ENCODE results near the gene SIMC1. TPM values are rescaled to one million over a fixed set of nuclear protein-coding genes. Genes with fewer than 3 reads are reported as not detected.

SIMC1 gene
- total RNA-seq, 2 donors from 2014 or later, result 17.9 to 28.5 TPM

GRCh38 chr5:176319827-176320554 is 81.8 kb downstream of the SIMC1 start:
- Mint-ChIP-seq H3K9me3 (no peaks in the 10 kb centered on the region), H3K4me1 (no peaks in the 10 kb centered on the region), H3K27me3 (no peaks in the 10 kb centered on the region), H3K27ac (peak overlapping the region; percentile 56), H3K4me3 (no peak overlapping the region), H3K36me3 (ENCODE audit: low read depth) (peaks cover 61% of the 10 kb centered on the region)
- no peak for ATAC-seq (replicated peaks)

- Mint-ChIP-seq H3K4me1 (no peaks in the 10 kb centered on the region), H3K4me3 (no peak overlapping the region), H3K36me3 (ENCODE audit: low read depth) (peaks cover 62% of the 10 kb centered on the region), H3K27ac (no peak overlapping the region), H3K27me3 (no peaks in the 10 kb centered on the region), H3K9me3 (no peaks in the 10 kb centered on the region)
- ATAC-seq (replicated peaks), result no peak
Observed at GRCh38 chr5:176320577-176320976, 82.4 kb downstream of the SIMC1 start.

GRCh38 chr5:176334031-176334770 is 96.0 kb downstream of the SIMC1 start:
- no peak overlapping the region for H3K27ac Mint-ChIP-seq
- H3K27me3 Mint-ChIP-seq, result no peaks in the 10 kb centered on the region
- H3K4me3 Mint-ChIP-seq, result no peak overlapping the region
- H3K36me3 Mint-ChIP-seq (ENCODE audit: low read depth), result peaks cover 32% of the 10 kb centered on the region
- no peak for ATAC-seq (replicated peaks)
- no peaks in the 10 kb centered on the region for H3K4me1 Mint-ChIP-seq
- peaks cover 7% of the 10 kb centered on the region for H3K9me3 Mint-ChIP-seq

GRCh38 chr5:176337913-176338312 is 99.7 kb downstream of the SIMC1 start:
- Mint-ChIP-seq H3K4me1 (no peaks in the 10 kb centered on the region), H3K27ac (no peak overlapping the region), H3K27me3 (no peaks in the 10 kb centered on the region), H3K36me3 (ENCODE audit: low read depth) (peaks cover 32% of the 10 kb centered on the region), H3K4me3 (no peak overlapping the region), H3K9me3 (peaks cover 7% of the 10 kb centered on the region)
- ATAC-seq (replicated peaks), result no peak

GRCh38 chr5:176339304-176339703 is 101.1 kb downstream of the SIMC1 start:
- Mint-ChIP-seq H3K27ac (no peak overlapping the region), H3K9me3 (no peaks in the 10 kb centered on the region), H3K4me3 (no peak overlapping the region), H3K27me3 (no peaks in the 10 kb centered on the region), H3K36me3 (ENCODE audit: low read depth) (peaks cover 30% of the 10 kb centered on the region), H3K4me1 (no peaks in the 10 kb centered on the region)
- ATAC-seq (replicated peaks), result no peak

GRCh38 chr5:176341325-176342157 is 103.3 kb downstream of the SIMC1 start:
- Mint-ChIP-seq H3K27me3 (no peaks in the 10 kb centered on the region), H3K36me3 (ENCODE audit: low read depth) (peaks cover 46% of the 10 kb centered on the region), H3K4me1 (no peaks in the 10 kb centered on the region), H3K9me3 (no peaks in the 10 kb centered on the region), H3K27ac (peak overlapping the region; percentile 13), H3K4me3 (no peak overlapping the region)
- ATAC-seq (replicated peaks), result no peak

- H3K4me1 Mint-ChIP-seq, result no peaks in the 10 kb centered on the region
- ATAC-seq (replicated peaks), result no peak
- no peak overlapping the region for H3K4me3 Mint-ChIP-seq
- H3K36me3 Mint-ChIP-seq (ENCODE audit: low read depth), result peaks cover 46% of the 10 kb centered on the region
- H3K9me3 Mint-ChIP-seq, result no peaks in the 10 kb centered on the region
- no peaks in the 10 kb centered on the region for H3K27me3 Mint-ChIP-seq
- peak overlapping the region; percentile 13 for H3K27ac Mint-ChIP-seq
Observed at GRCh38 chr5:176342158-176342483, 103.9 kb downstream of the SIMC1 start.

GRCh38 chr5:176342766-176343458 is 104.7 kb downstream of the SIMC1 start:
- Mint-ChIP-seq H3K4me3 (no peak overlapping the region), H3K9me3 (no peaks in the 10 kb centered on the region), H3K4me1 (no peaks in the 10 kb centered on the region), H3K27ac (peak overlapping the region; percentile 31), H3K27me3 (no peaks in the 10 kb centered on the region), H3K36me3 (ENCODE audit: low read depth) (peaks cover 47% of the 10 kb centered on the region)
- no peak for ATAC-seq (replicated peaks)

GRCh38 chr5:176350416-176350815 is 112.2 kb downstream of the SIMC1 start:
- peaks cover 100% of the 10 kb centered on the region for H3K36me3 Mint-ChIP-seq (ENCODE audit: low read depth)
- peaks cover 16% of the 10 kb centered on the region for H3K4me1 Mint-ChIP-seq
- H3K4me3 Mint-ChIP-seq, result no peak overlapping the region
- H3K27me3 Mint-ChIP-seq, result no peaks in the 10 kb centered on the region
- no peaks in the 10 kb centered on the region for H3K9me3 Mint-ChIP-seq
- H3K27ac Mint-ChIP-seq, result peak overlapping the region; percentile 73
- ATAC-seq (replicated peaks), result no peak

- ATAC-seq (replicated peaks), result no peak
- Mint-ChIP-seq H3K9me3 (no peaks in the 10 kb centered on the region), H3K27me3 (no peaks in the 10 kb centered on the region), H3K4me1 (peaks cover 17% of the 10 kb centered on the region), H3K36me3 (ENCODE audit: low read depth) (peaks cover 100% of the 10 kb centered on the region), H3K27ac (peak overlapping the region; percentile 31), H3K4me3 (no peak overlapping the region)
Observed at GRCh38 chr5:176352116-176352878, 114.1 kb downstream of the SIMC1 start.

- no peak for ATAC-seq (replicated peaks)
- H3K36me3 Mint-ChIP-seq (ENCODE audit: low read depth), result peaks cover 100% of the 10 kb centered on the region
- H3K27me3 Mint-ChIP-seq, result no peaks in the 10 kb centered on the region
- H3K9me3 Mint-ChIP-seq, result no peaks in the 10 kb centered on the region
- peaks cover 20% of the 10 kb centered on the region for H3K4me1 Mint-ChIP-seq
- no peak overlapping the region for H3K27ac Mint-ChIP-seq
- no peak overlapping the region for H3K4me3 Mint-ChIP-seq
Observed at GRCh38 chr5:176353533-176353932, 115.3 kb downstream of the SIMC1 start.

- no peak overlapping the region for H3K27ac Mint-ChIP-seq
- H3K4me3 Mint-ChIP-seq, result no peak overlapping the region
- H3K4me1 Mint-ChIP-seq, result peaks cover 22% of the 10 kb centered on the region
- ATAC-seq (replicated peaks), result no peak
- no peaks in the 10 kb centered on the region for H3K9me3 Mint-ChIP-seq
- no peaks in the 10 kb centered on the region for H3K27me3 Mint-ChIP-seq
- peaks cover 91% of the 10 kb centered on the region for H3K36me3 Mint-ChIP-seq (ENCODE audit: low read depth)
Observed at GRCh38 chr5:176355400-176356178, 117.4 kb downstream of the SIMC1 start.

- no peak for ATAC-seq (replicated peaks)
- Mint-ChIP-seq H3K9me3 (no peaks in the 10 kb centered on the region), H3K27me3 (no peaks in the 10 kb centered on the region), H3K4me3 (no peak overlapping the region), H3K36me3 (ENCODE audit: low read depth) (peaks cover 85% of the 10 kb centered on the region), H3K27ac (no peak overlapping the region), H3K4me1 (peaks cover 22% of the 10 kb centered on the region)
Observed at GRCh38 chr5:176356179-176356566, 117.9 kb downstream of the SIMC1 start.
